HEK293 (cell line): Measurements from ENCODE around the gene UNC13A.
A peak's percentile ranks its signal among the peaks of the same experiment; 100 is the strongest.

ENCODE experiments used
- GLI2 ChIP-seq: fragments of 450-650 bp; formaldehyde crosslinking; IDR thresholded peaks from 2 replicates; pipeline ENCODE4; 2017; ENCODE audit warnings: missing biosample characterization, missing genetic modification characterization, low read depth, borderline replicate concordance
- IKZF3 ChIP-seq: fragments of 450-650 bp; IDR thresholded peaks from 2 replicates; pipeline ENCODE4 v1.5.0; 2018; ENCODE audit warnings: missing biosample characterization, mild to moderate bottlenecking, missing genetic modification characterization, moderate library complexity
- KLF10 ChIP-seq: fragments of 450-650 bp; IDR thresholded peaks from 2 replicates; pipeline ENCODE4 v1.5.1; 2018; ENCODE audit warnings: missing biosample characterization, mild to moderate bottlenecking, missing genetic modification characterization
- KLF8 ChIP-seq: fragments of 450-650 bp; formaldehyde crosslinking; IDR thresholded peaks from 2 replicates; pipeline ENCODE4 v1.5.1; 2016; ENCODE audit warnings: missing biosample characterization, missing genetic modification characterization
- MZF1 ChIP-seq: fragments of 450-650 bp; formaldehyde crosslinking; IDR thresholded peaks from 2 replicates; pipeline ENCODE4 v1.5.1; 2017; ENCODE audit warnings: missing biosample characterization, missing genetic modification characterization, borderline replicate concordance
- WT1 ChIP-seq: fragments of 450-650 bp; formaldehyde crosslinking; IDR thresholded peaks from 2 replicates; pipeline ENCODE4 v1.5.1; 2016; ENCODE audit warnings: missing biosample characterization, missing genetic modification characterization
- YY1 ChIP-seq: fragments of 450-650 bp; formaldehyde crosslinking; IDR thresholded peaks from 2 replicates; pipeline ENCODE4 v1.5.1; 2018; ENCODE audit warnings: missing biosample characterization, missing genetic modification characterization
- ZBTB17 ChIP-seq: fragments of 450-650 bp; formaldehyde crosslinking; IDR thresholded peaks from 2 replicates; pipeline ENCODE4 v1.5.1; 2016; ENCODE audit warnings: missing biosample characterization, missing genetic modification characterization
- ZFP41 ChIP-seq: fragments of 450-650 bp; formaldehyde crosslinking; IDR thresholded peaks from 2 replicates; pipeline ENCODE4 v1.5.1; 2016; ENCODE audit warnings: missing biosample characterization, missing genetic modification characterization, borderline replicate concordance
- ZNF174 ChIP-seq: fragments of 450-650 bp; formaldehyde crosslinking; IDR thresholded peaks from 2 replicates; pipeline ENCODE4 v1.5.0; 2017; ENCODE audit warnings: missing biosample characterization, mild to moderate bottlenecking, missing genetic modification characterization
- ZNF221 ChIP-seq: fragments of 450-650 bp; formaldehyde crosslinking; IDR thresholded peaks from 2 replicates; pipeline ENCODE4 v1.5.1; 2017; ENCODE audit warnings: missing biosample characterization, missing genetic modification characterization, borderline replicate concordance
- ZNF223 ChIP-seq: fragments of 450-650 bp; formaldehyde crosslinking; IDR thresholded peaks from 2 replicates; pipeline ENCODE4 v1.5.1; 2016; ENCODE audit warnings: missing biosample characterization, missing genetic modification characterization
- ZNF292 ChIP-seq: fragments of 450-650 bp; formaldehyde crosslinking; IDR thresholded peaks from 2 replicates; pipeline ENCODE4 v1.5.1; 2016; ENCODE audit warnings: low read depth, missing biosample characterization, missing genetic modification characterization, borderline replicate concordance
- ZNF324 ChIP-seq: fragments of 450-650 bp; formaldehyde crosslinking; IDR thresholded peaks from 2 replicates; pipeline ENCODE4 v1.5.1; 2016; ENCODE audit warnings: missing biosample characterization, missing genetic modification characterization
- ZNF354C ChIP-seq: fragments of 450-650 bp; formaldehyde crosslinking; IDR thresholded peaks from 2 replicates; pipeline ENCODE4 v1.5.1; 2016; ENCODE audit warnings: missing biosample characterization, missing genetic modification characterization, low read depth, borderline replicate concordance
- ZNF37A ChIP-seq: fragments of 450-650 bp; IDR thresholded peaks from 2 replicates; pipeline ENCODE4 v1.5.1; 2018; ENCODE audit warnings: missing biosample characterization, missing genetic modification characterization
- ZNF426 ChIP-seq: fragments of 450-650 bp; formaldehyde crosslinking; IDR thresholded peaks from 2 replicates; pipeline ENCODE4 v1.5.1; 2017; ENCODE audit warnings: missing biosample characterization, missing genetic modification characterization, mild to moderate bottlenecking, inconsistent platforms, moderate library complexity
- ZNF560 ChIP-seq: fragments of 450-650 bp; formaldehyde crosslinking; IDR thresholded peaks from 2 replicates; pipeline ENCODE4 v1.5.1; 2017; ENCODE audit warnings: missing biosample characterization, missing genetic modification characterization, borderline replicate concordance
- ZNF626 ChIP-seq: fragments of 450-650 bp; sonication (Bioruptor Pico); formaldehyde crosslinking; IDR thresholded peaks from 2 replicates; pipeline ENCODE4 v1.5.1; 2018; ENCODE audit warnings: missing biosample characterization, missing genetic modification characterization, inconsistent platforms
- ZNF670 ChIP-seq: fragments of 450-650 bp; formaldehyde crosslinking; IDR thresholded peaks from 2 replicates; pipeline ENCODE4 v1.5.1; 2016; ENCODE audit warnings: missing biosample characterization, missing genetic modification characterization, low read depth
- TF ChIP-seq, protein P1 (sequence below): fragments of 450-650 bp; formaldehyde crosslinking; IDR thresholded peaks from 2 replicates; pipeline ENCODE4 v1.5.1; 2016; ENCODE audit warnings: missing biosample characterization, missing genetic modification characterization
- TF ChIP-seq, protein P2 (sequence below): fragments of 450-650 bp; formaldehyde crosslinking; IDR thresholded peaks from 2 replicates; pipeline ENCODE4 v1.5.1; 2016; ENCODE audit warnings: missing biosample characterization, missing genetic modification characterization
- TF ChIP-seq, protein P3 (sequence below): fragments of 450-650 bp; formaldehyde crosslinking; IDR thresholded peaks from 2 replicates; pipeline ENCODE4 v1.5.1; 2017; ENCODE audit warnings: missing biosample characterization, missing genetic modification characterization
- TF ChIP-seq, protein P4 (sequence below): fragments of 450-650 bp; formaldehyde crosslinking; conservative IDR thresholded peaks from 2 replicates; pipeline ENCODE4 v1.5.1; 2016; ENCODE audit warnings: low read depth, missing biosample characterization, missing genetic modification characterization
- TF ChIP-seq, protein P5 (sequence below): fragments of 450-650 bp; formaldehyde crosslinking; IDR thresholded peaks from 2 replicates; pipeline ENCODE4 v1.5.1; 2016; ENCODE audit warnings: missing biosample characterization, missing genetic modification characterization

Gene UNC13A

DNA sequence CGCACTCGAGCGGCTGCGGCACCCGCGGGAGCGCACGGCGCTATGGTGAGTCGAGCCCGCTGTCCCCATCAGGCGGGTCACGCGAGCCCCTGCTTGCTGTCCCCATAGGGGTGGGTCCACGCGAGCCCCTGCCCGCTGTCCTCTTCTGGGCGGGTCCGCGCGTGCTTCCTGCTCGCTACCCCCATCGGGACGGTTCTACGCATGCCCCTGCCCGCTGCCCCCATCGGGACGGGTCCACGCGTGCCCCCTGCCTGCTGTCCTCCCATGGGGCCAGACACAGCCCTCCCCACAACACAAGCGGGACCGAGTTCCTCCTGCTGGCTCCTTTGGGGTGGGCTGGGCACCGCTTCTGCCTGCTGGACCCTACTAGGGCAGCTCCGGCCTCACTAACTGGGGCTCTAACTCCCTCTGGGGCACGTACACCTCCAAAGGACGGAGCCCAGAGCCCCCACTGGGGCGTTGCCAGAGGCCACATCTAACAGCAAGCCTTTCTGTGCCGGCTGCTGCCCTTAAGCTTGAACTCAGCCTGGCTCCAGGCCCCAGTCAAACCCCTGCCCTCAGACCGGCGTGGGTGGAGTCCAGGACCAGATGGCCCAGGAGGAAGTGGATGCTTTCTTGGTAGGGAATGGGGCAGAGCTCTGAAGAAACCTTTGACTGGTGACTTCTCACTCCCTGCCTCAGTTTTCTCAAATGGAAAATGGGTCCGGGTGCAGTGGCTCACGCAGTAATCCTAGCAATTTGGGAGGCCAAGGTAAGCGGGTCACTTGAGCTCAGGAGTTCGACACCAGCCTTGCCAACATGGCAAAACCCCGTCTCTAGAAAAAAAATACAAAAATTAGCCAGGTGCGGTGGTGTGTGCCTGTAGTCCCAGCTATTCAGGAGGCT lies 132.0 kb downstream of the UNC13A start (continued):
- TF ChIP-seq, protein P1, sequence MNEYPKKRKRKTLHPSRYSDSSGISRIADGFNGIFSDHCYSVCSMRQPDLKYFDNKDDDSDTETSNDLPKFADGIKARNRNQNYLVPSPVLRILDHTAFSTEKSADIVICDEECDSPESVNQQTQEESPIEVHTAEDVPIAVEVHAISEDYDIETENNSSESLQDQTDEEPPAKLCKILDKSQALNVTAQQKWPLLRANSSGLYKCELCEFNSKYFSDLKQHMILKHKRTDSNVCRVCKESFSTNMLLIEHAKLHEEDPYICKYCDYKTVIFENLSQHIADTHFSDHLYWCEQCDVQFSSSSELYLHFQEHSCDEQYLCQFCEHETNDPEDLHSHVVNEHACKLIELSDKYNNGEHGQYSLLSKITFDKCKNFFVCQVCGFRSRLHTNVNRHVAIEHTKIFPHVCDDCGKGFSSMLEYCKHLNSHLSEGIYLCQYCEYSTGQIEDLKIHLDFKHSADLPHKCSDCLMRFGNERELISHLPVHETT (tag by site-specific recombination) = no peak
- TF ChIP-seq ZFP41 = no peak
- no peak for TF ChIP-seq IKZF3
- no peak for TF ChIP-seq ZNF626
- TF ChIP-seq ZNF560 (tag by site-specific recombination) = no peak
- TF ChIP-seq ZNF426 = no peak
- TF ChIP-seq ZNF670 (tag by site-specific recombination) = no peak
- TF ChIP-seq, protein P2, sequence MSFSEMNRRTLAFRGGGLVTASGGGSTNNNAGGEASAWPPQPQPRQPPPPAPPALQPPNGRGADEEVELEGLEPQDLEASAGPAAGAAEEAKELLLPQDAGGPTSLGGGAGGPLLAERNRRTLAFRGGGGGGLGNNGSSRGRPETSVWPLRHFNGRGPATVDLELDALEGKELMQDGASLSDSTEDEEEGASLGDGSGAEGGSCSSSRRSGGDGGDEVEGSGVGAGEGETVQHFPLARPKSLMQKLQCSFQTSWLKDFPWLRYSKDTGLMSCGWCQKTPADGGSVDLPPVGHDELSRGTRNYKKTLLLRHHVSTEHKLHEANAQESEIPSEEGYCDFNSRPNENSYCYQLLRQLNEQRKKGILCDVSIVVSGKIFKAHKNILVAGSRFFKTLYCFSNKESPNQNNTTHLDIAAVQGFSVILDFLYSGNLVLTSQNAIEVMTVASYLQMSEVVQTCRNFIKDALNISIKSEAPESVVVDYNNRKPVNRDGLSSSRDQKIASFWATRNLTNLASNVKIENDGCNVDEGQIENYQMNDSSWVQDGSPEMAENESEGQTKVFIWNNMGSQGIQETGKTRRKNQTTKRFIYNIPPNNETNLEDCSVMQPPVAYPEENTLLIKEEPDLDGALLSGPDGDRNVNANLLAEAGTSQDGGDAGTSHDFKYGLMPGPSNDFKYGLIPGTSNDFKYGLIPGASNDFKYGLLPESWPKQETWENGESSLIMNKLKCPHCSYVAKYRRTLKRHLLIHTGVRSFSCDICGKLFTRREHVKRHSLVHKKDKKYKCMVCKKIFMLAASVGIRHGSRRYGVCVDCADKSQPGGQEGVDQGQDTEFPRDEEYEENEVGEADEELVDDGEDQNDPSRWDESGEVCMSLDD = 0 out of 2 replicates have a peak, but pooled peaks have one; percentile 47
- TF ChIP-seq ZNF37A (tag by site-specific recombination) = no peak
- no peak for TF ChIP-seq GLI2 (tag by site-specific recombination)
- TF ChIP-seq ZNF221 (tag by site-specific recombination) = no peak
- no peak for TF ChIP-seq WT1
- no peak for TF ChIP-seq KLF10 (tag by site-specific recombination)
- TF ChIP-seq ZNF223 (tag by site-specific recombination) = no peak
- TF ChIP-seq, protein P3, sequence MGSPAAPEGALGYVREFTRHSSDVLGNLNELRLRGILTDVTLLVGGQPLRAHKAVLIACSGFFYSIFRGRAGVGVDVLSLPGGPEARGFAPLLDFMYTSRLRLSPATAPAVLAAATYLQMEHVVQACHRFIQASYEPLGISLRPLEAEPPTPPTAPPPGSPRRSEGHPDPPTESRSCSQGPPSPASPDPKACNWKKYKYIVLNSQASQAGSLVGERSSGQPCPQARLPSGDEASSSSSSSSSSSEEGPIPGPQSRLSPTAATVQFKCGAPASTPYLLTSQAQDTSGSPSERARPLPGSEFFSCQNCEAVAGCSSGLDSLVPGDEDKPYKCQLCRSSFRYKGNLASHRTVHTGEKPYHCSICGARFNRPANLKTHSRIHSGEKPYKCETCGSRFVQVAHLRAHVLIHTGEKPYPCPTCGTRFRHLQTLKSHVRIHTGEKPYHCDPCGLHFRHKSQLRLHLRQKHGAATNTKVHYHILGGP (tag by site-specific recombination) = no peak
- TF ChIP-seq ZNF324 (tag by site-specific recombination) = no peak
- no peak for TF ChIP-seq YY1
- TF ChIP-seq, protein P4, sequence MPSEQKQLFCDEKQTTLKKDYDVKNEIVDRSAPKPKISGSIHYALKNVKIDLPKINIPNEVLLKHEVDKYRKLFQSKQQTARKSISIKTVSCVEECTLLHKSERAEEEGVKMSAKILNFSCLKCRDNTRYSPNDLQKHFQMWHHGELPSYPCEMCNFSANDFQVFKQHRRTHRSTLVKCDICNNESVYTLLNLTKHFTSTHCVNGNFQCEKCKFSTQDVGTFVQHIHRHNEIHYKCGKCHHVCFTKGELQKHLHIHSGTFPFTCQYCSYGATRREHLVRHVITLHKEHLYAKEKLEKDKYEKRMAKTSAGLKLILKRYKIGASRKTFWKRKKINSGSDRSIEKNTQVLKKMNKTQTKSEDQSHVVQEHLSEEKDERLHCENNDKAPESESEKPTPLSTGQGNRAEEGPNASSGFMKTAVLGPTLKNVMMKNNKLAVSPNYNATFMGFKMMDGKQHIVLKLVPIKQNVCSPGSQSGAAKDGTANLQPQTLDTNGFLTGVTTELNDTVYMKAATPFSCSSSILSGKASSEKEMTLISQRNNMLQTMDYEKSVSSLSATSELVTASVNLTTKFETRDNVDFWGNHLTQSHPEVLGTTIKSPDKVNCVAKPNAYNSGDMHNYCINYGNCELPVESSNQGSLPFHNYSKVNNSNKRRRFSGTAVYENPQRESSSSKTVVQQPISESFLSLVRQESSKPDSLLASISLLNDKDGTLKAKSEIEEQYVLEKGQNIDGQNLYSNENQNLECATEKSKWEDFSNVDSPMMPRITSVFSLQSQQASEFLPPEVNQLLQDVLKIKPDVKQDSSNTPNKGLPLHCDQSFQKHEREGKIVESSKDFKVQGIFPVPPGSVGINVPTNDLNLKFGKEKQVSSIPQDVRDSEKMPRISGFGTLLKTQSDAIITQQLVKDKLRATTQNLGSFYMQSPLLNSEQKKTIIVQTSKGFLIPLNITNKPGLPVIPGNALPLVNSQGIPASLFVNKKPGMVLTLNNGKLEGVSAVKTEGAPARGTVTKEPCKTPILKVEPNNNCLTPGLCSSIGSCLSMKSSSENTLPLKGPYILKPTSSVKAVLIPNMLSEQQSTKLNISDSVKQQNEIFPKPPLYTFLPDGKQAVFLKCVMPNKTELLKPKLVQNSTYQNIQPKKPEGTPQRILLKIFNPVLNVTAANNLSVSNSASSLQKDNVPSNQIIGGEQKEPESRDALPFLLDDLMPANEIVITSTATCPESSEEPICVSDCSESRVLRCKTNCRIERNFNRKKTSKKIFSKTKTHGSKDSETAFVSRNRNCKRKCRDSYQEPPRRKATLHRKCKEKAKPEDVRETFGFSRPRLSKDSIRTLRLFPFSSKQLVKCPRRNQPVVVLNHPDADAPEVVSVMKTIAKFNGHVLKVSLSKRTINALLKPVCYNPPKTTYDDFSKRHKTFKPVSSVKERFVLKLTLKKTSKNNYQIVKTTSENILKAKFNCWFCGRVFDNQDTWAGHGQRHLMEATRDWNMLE (tag by site-specific recombination) = no peak
- no peak for TF ChIP-seq ZNF354C (tag by site-specific recombination)
- TF ChIP-seq, protein P5, sequence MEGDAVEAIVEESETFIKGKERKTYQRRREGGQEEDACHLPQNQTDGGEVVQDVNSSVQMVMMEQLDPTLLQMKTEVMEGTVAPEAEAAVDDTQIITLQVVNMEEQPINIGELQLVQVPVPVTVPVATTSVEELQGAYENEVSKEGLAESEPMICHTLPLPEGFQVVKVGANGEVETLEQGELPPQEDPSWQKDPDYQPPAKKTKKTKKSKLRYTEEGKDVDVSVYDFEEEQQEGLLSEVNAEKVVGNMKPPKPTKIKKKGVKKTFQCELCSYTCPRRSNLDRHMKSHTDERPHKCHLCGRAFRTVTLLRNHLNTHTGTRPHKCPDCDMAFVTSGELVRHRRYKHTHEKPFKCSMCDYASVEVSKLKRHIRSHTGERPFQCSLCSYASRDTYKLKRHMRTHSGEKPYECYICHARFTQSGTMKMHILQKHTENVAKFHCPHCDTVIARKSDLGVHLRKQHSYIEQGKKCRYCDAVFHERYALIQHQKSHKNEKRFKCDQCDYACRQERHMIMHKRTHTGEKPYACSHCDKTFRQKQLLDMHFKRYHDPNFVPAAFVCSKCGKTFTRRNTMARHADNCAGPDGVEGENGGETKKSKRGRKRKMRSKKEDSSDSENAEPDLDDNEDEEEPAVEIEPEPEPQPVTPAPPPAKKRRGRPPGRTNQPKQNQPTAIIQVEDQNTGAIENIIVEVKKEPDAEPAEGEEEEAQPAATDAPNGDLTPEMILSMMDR (tag by site-specific recombination) = peak; percentile 70
- TF ChIP-seq ZBTB17 (tag by site-specific recombination) = peak; percentile 35
- TF ChIP-seq ZNF174 (tag by site-specific recombination) = no peak
- no peak for TF ChIP-seq ZNF292 (tag by site-specific recombination)
- TF ChIP-seq MZF1 (tag by site-specific recombination) = no peak
- TF ChIP-seq KLF8 (tag by site-specific recombination) = no peak
